ACC112 (cell line): ENCODE results near the gene IMMT.

Experiments used
- H2AFZ ChIP-seq: fragments of 200-600 bp; sonication (generic); one replicate; pipeline ENCODE4 v1.6.0; 2017; ENCODE audit warnings: antibody characterized with exemption, low read length; ENCODE audit not compliant: unreplicated experiment
- H3K27ac ChIP-seq: fragments of 200-600 bp; sonication (generic); 2 replicates; pipeline ENCODE4 v1.5.1; 2014; ENCODE audit warnings: low read depth, mild to moderate bottlenecking, antibody characterized with exemption, low read length, moderate library complexity
- H3K27me3 ChIP-seq: fragments of 200-600 bp; sonication (generic); 2 replicates; pipeline ENCODE4 v1.6.1; 2014; ENCODE audit warnings: mild to moderate bottlenecking, antibody characterized with exemption, low read length, moderate library complexity, mixed read lengths; ENCODE audit not compliant: insufficient read depth
- H3K36me3 ChIP-seq: fragments of 200-600 bp; sonication (generic); 2 replicates; pipeline ENCODE4 v1.6.1; 2016; ENCODE audit warnings: mild to moderate bottlenecking, antibody characterized with exemption, low read length, moderate library complexity, mixed read lengths; ENCODE audit not compliant: insufficient read depth
- H3K4me1 ChIP-seq: fragments of 200-600 bp; sonication (generic); one replicate; pipeline ENCODE4 v1.6.1; 2016; ENCODE audit warnings: low read length, mixed read lengths; ENCODE audit not compliant: insufficient read depth, unreplicated experiment, control insufficient read depth
- H3K4me3 ChIP-seq: fragments of 200-600 bp; sonication (generic); 2 replicates; pipeline ENCODE4 v1.5.1; 2014; ENCODE audit warnings: mild to moderate bottlenecking, low read depth, low read length
- H3K79me2 ChIP-seq: fragments of 200-600 bp; sonication (generic); one replicate; pipeline ENCODE4 v1.6.0; 2016; ENCODE audit warnings: low read length; ENCODE audit not compliant: control insufficient read depth, unreplicated experiment, insufficient read depth

Gene IMMT

GRCh38 chr2:86226636-86227520 lies 31.6 kb upstream of the IMMT start:
- Histone ChIP-seq H3K36me3 (no peaks in the 10 kb centered on the region), H3K79me2 (no peaks in the 10 kb centered on the region), H3K27ac (no peak overlapping the region), H3K4me1 (peaks cover 15% of the 10 kb centered on the region), H2AFZ (no peak overlapping the region), H3K27me3 (no peaks in the 10 kb centered on the region), H3K4me3 (no peak overlapping the region)

- H3K36me3 ChIP-seq: no peaks in the 10 kb centered on the region
- H3K27me3 ChIP-seq: no peaks in the 10 kb centered on the region
- no peak overlapping the region for H3K4me3 ChIP-seq
- no peak overlapping the region for H2AFZ ChIP-seq
- no peaks in the 10 kb centered on the region for H3K79me2 ChIP-seq
- no peak overlapping the region for H3K27ac ChIP-seq
- peaks cover 15% of the 10 kb centered on the region for H3K4me1 ChIP-seq
Observed at GRCh38 chr2:86226070-86226469, 30.8 kb upstream of the IMMT start.

GRCh38 chr2:86225581-86225980 lies 30.3 kb upstream of the IMMT start:
- Histone ChIP-seq H2AFZ (no peak overlapping the region), H3K36me3 (no peaks in the 10 kb centered on the region), H3K27me3 (no peaks in the 10 kb centered on the region), H3K27ac (no peak overlapping the region), H3K4me1 (peaks cover 15% of the 10 kb centered on the region), H3K4me3 (no peak overlapping the region), H3K79me2 (no peaks in the 10 kb centered on the region)

- Histone ChIP-seq H3K79me2 (no peaks in the 10 kb centered on the region), H3K36me3 (no peaks in the 10 kb centered on the region), H3K4me1 (peaks cover 15% of the 10 kb centered on the region), H3K27ac (no peak overlapping the region), H3K4me3 (no peak overlapping the region), H3K27me3 (no peaks in the 10 kb centered on the region), H2AFZ (no peak overlapping the region)
Observed at GRCh38 chr2:86224645-86225355, 29.5 kb upstream of the IMMT start.

GRCh38 chr2:86223927-86224560 lies 28.8 kb upstream of the IMMT start:
- Histone ChIP-seq H2AFZ (no peak overlapping the region), H3K4me1 (peaks cover 15% of the 10 kb centered on the region), H3K27me3 (no peaks in the 10 kb centered on the region), H3K4me3 (no peak overlapping the region), H3K36me3 (no peaks in the 10 kb centered on the region), H3K79me2 (no peaks in the 10 kb centered on the region), H3K27ac (no peak overlapping the region)

GRCh38 chr2:86223140-86223926 lies 28.1 kb upstream of the IMMT start:
- Histone ChIP-seq H3K79me2 (no peaks in the 10 kb centered on the region), H2AFZ (no peak overlapping the region), H3K4me1 (peaks cover 15% of the 10 kb centered on the region), H3K27ac (no peak overlapping the region), H3K27me3 (no peaks in the 10 kb centered on the region), H3K36me3 (no peaks in the 10 kb centered on the region), H3K4me3 (no peak overlapping the region)

GRCh38 chr2:86221066-86221684 lies 25.9 kb upstream of the IMMT start:
- Histone ChIP-seq H3K4me3 (no peak overlapping the region), H3K4me1 (peaks cover 32% of the 10 kb centered on the region), H3K36me3 (no peaks in the 10 kb centered on the region), H3K79me2 (no peaks in the 10 kb centered on the region), H3K27me3 (no peaks in the 10 kb centered on the region), H2AFZ (no peak overlapping the region), H3K27ac (no peak overlapping the region)

- no peaks in the 10 kb centered on the region for H3K36me3 ChIP-seq
- H3K4me1 ChIP-seq: peaks cover 42% of the 10 kb centered on the region
- H2AFZ ChIP-seq: no peak overlapping the region
- no peak overlapping the region for H3K4me3 ChIP-seq
- H3K27me3 ChIP-seq: no peaks in the 10 kb centered on the region
- no peaks in the 10 kb centered on the region for H3K79me2 ChIP-seq
- H3K27ac ChIP-seq: no peak overlapping the region
Observed at GRCh38 chr2:86219896-86220295, 24.6 kb upstream of the IMMT start.

GRCh38 chr2:86218124-86218523 lies 22.9 kb upstream of the IMMT start:
- H3K36me3 ChIP-seq: 0 out of 2 replicates have a peak, but pooled peaks cover 4% of the 10 kb centered on the region
- H3K4me1 ChIP-seq: peaks cover 34% of the 10 kb centered on the region
- H2AFZ ChIP-seq: no peak overlapping the region
- no peaks in the 10 kb centered on the region for H3K27me3 ChIP-seq
- no peak overlapping the region for H3K4me3 ChIP-seq
- H3K79me2 ChIP-seq: no peaks in the 10 kb centered on the region
- H3K27ac ChIP-seq: no peak overlapping the region
